A673 (cell line): ENCODE data around the gene LYPD5.
"Not testable (repeated sequence)": the region's sequence is repeated elsewhere in the genome, so short reads cannot be mapped to it uniquely, and the experiment has no call there.

Experiments used
- CTCF ChIP-seq: fragments of 300-800, 200-600 bp; sonication (generic); conservative IDR thresholded peaks from 2 replicates; pipeline ENCODE4 v1.5.1; 2017; ENCODE audit warnings: low read depth, mild to moderate bottlenecking, antibody characterized with exemption, low read length, moderate library complexity, mixed read lengths
- EZH2 ChIP-seq: fragments of 200-600 bp; sonication (generic); IDR thresholded peaks from 2 replicates; pipeline ENCODE4 v1.6.1; 2017; ENCODE audit warnings: borderline replicate concordance, low read depth, mild to moderate bottlenecking, mixed read lengths, antibody characterized with exemption, low read length; ENCODE audit not compliant: poor library complexity, severe bottlenecking

GRCh38 chr19:43817454-43817853, 15.2 kb upstream of the LYPD5 start:
- TF ChIP-seq CTCF, EZH2: not testable (repeated sequence)
